ENCODE results near the gene MSX2. TPM values are rescaled to one million over a fixed set of nuclear protein-coding genes. Genes with fewer than 3 reads are reported as not detected.

MSX2 gene
- 2.0 and 3.5 TPM in 2 replicates for total RNA-seq (2014; rRNA removed; shearing (Covaris generic))
- 2.8 and 4.3 TPM in 2 replicates for polyA plus RNA-seq (2015; cell fraction: cytosol; rRNA removed)
- 1.3 and 1.7 TPM in 2 replicates for polyA plus RNA-seq (2015; cell fraction: nucleus; rRNA removed)

DNA sequence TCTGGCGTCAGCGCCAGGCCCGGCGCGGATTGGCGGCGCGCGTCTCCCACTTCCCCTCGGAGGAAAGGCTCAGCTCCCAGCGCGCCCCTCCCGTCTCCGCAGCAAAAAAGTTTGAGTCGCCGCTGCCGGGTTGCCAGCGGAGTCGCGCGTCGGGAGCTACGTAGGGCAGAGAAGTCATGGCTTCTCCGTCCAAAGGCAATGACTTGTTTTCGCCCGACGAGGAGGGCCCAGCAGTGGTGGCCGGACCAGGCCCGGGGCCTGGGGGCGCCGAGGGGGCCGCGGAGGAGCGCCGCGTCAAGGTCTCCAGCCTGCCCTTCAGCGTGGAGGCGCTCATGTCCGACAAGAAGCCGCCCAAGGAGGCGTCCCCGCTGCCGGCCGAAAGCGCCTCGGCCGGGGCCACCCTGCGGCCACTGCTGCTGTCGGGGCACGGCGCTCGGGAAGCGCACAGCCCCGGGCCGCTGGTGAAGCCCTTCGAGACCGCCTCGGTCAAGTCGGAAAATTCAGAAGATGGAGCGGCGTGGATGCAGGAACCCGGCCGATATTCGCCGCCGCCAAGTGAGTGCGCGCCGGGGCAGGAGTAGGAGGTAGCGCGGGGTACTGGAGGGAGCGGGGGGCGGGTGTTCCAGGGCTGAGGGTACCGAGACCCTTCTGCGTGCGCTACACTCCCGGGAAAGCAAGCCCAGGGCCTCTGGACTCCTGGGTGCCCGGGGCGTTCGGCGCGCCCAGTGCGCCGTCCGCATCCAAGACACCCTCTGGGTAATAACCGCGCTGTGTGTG is at the start of gene MSX2:
MSX2 (plus strand) TSS at position 99 of the 777 bp plus-strand sequence; CDS start at position 177, 78 bp downstream.
- peak; percentile 85 for DNase-seq (ENCODE audit: low read depth, low spot score)
- in situ Hi-C loops (cut with HindIII; ENCODE audit: low pct_unique_long_range_greater_than_20kb, low sequenced_read_pairs), result no loop called here

GRCh38 chr5:174675110-174675509 is 49.3 kb upstream of the MSX2 start:
- no peak for DNase-seq (ENCODE audit: low read depth, low spot score)
- in situ Hi-C loops (cut with HindIII; ENCODE audit: low pct_unique_long_range_greater_than_20kb, low sequenced_read_pairs), result no loop called here

DNA sequence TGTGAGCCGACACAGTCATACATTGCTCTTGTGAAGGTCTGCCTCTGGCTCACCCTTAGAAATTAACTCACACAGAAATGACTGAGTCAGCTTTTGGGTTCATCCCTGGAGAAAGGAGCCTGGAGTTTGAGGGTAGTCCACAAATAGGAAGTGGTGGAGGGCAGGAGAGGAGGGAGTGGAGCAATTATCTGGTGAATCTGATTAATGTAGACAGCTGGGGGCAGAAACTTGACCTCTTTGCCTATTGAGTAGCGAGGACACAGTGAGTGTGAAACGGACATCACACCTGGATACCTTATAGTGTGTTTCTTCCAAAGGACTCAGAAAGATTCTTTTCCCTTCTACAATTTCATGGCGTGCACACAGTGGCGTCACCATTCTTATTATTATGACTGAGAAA is 48.5 kb upstream of the MSX2 start:
- in situ Hi-C loops (cut with HindIII; ENCODE audit: low pct_unique_long_range_greater_than_20kb, low sequenced_read_pairs), result no loop called here
- no peak for DNase-seq (ENCODE audit: low read depth, low spot score)

DNA sequence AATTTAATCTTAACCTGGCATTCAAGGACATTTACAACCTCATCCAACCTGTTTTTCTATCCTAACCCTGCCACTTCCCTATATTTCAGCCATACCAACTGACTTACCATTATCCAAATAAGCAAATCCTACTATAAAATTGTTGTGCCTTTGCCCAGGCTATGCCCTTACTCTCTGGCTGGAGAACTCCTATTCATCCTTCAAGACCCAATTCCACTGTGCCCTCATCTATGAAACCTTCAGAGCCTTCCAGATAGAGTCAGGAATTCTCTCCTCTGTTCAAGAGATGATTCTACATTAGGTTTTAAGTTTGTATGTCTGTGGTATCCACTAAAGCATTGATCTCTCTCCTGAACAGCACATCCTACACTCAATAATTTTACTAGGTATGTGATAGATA is 46.3 kb upstream of the MSX2 start:
- DNase-seq (ENCODE audit: low read depth, low spot score), result no peak
- in situ Hi-C loops (cut with HindIII; ENCODE audit: low pct_unique_long_range_greater_than_20kb, low sequenced_read_pairs), result no loop called here

DNA sequence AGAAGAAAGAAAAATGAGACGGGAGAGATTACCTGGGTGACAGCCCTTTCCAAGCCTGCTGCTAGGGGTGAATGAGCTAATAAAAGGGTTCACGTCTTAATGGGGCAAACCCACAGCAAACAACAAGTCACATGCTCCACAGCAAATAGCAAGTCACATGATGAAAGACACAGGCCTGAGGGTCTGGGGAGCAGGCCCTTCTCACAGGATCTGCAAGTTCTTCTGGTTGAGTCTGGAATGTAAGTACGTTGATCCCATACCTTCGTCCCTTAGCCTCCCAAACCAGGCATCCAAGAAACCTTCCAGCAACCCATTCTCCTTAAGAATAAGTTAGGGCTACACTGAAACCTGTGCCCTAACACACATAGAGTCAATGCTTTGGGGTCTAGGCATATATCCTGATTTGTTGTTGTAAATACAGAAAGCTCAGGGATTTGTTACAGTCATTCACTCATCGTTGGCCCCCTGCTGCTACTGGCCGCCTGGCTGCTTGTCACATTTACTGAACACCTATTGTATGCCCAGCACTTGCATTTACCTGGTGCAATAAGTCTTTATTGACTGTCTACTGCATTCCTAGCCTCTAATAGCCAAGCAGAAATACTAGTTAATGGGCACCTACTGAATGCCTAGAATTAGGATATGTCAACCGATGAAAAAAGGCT is 43.3 kb upstream of the MSX2 start:
- no peak for DNase-seq (ENCODE audit: low read depth, low spot score)
- in situ Hi-C loops (cut with HindIII; ENCODE audit: low pct_unique_long_range_greater_than_20kb, low sequenced_read_pairs), result no loop called here

GRCh38 chr5:174687503-174687902 is 36.9 kb upstream of the MSX2 start:
- DNase-seq (ENCODE audit: low read depth, low spot score), result no peak
- in situ Hi-C loops (cut with HindIII; ENCODE audit: low pct_unique_long_range_greater_than_20kb, low sequenced_read_pairs), result no loop called here

DNA sequence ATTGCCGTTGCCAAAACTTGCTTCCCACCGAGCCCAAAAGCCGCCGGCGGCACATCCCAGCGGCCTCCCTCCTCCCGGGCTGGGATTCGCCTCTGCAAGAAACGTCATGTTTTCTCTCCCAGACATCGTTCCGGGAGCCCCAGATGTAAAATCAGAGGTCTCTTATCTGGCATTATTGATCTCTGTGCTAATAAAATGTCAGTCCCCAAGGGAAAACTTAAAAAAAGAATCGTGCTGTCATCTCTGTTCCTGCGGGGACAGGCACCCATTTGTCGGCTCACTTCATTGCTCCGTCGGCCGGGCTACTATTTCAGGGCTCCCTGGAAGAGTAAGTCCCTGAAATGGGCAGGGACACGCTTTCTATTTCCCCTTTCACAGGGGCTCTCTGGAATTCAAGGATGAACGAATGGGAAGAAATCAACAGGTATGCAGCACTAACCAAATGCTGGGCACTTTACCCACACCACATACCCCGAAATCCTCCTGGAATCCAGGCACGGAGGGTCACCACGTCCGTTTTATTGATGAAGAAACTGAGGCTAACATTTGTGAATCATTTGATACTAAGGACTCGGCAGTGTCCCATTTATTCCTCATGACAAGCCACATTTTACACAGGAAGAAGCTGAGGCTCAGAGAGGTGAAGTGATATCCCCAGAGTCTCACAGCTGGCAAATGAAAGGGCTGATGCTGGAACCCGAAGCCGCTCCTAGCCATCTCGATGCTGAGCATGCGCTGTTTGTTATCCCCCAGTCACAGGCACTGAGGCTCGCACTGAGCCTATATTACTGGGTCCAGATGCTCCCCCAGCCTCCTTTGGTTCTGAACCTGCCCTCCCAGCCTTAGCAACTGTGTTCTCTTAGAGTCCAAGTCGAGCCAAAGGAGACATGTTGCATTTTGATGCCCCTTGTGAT is 35.7 kb upstream of the MSX2 start:
- in situ Hi-C loops (cut with HindIII; ENCODE audit: low pct_unique_long_range_greater_than_20kb, low sequenced_read_pairs), result no loop called here
- DNase-seq (ENCODE audit: low read depth, low spot score), result no peak

DNA sequence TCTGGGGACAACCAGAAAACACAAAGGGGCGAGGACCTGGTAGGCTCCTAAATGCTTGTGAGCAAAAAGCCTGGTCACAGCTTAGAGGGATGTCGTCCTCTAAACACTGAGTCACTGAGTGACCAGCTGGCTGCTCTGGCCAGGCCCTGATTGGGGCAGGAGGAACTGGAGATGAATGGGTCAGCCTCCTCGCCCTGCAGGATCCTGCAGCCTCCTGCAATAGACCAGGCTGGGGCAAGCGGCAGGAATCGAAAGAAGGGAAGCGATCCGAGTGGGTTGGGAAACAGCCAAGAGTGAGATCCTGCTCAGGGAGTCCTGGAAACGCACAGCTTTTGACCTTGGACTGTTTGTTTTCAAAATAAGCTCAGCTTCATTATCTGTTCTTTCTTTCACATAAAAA is 34.1 kb upstream of the MSX2 start:
- no peak for DNase-seq (ENCODE audit: low read depth, low spot score)
- in situ Hi-C loops (cut with HindIII; ENCODE audit: low pct_unique_long_range_greater_than_20kb, low sequenced_read_pairs), result no loop called here

- no peak for DNase-seq (ENCODE audit: low read depth, low spot score)
- in situ Hi-C loops (cut with HindIII; ENCODE audit: low pct_unique_long_range_greater_than_20kb, low sequenced_read_pairs), result no loop called here
These were observed 32.0 kb upstream of the MSX2 start for GRCh38 chr5:174692381-174692780.

DNA sequence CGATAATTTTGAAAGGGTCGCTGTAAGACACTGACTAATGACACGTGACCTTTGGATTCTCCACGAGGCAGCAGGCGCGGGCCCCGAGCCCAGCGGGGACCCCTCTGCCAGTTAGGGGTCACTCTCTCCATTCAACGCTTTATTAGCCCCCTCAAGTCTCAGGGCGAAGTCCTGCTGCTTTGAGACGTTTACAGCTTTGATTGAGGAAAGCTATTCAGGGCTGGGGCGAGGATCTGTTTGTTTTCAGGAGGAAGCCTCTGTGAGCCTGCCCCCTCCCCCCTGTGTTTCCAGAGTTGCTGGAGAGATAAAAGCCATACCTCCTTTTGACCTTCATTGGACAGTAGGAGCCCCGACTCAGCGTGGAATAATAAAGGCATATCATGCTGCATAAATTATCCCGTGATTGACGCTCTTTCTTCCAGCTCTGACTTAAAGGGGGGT is 31.4 kb upstream of the MSX2 start:
- in situ Hi-C loops (cut with HindIII; ENCODE audit: low pct_unique_long_range_greater_than_20kb, low sequenced_read_pairs), result no loop called here
- no peak for DNase-seq (ENCODE audit: low read depth, low spot score)

DNA sequence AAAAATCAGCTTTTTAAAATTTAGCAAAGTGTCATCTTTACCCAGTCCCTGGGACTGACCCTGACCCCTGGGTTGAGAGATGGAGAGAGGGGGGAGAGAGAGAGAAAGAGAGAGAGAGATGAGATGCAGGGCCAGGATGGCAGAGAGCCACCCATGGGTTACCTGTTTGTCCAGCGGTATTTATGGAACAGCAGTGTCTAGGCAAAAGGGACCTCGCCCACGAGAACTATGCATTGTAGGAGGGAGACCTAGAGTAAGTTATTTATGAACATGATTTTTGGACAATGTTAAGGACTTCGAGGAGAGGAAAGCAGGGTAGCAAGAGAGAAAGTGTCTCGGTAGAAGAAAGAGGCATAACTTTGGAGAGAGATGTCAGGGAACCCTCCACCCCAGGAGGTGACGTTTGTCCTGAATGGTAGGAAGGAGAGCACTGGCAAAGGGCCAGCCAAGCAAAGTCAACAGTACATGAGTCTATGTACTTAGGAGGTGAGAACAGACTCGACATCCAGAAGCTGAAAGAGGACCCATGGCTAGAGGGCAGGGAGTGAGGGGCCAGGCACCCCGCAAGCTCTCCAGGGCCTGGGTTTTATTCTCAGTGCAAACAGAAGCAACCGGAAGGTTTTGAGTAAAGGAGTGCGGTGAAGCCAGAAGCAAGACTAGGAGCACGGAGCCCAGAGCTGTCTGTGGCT is 30.5 kb upstream of the MSX2 start:
- in situ Hi-C loops (cut with HindIII; ENCODE audit: low pct_unique_long_range_greater_than_20kb, low sequenced_read_pairs), result no loop called here
- DNase-seq (ENCODE audit: low read depth, low spot score), result no peak

DNA sequence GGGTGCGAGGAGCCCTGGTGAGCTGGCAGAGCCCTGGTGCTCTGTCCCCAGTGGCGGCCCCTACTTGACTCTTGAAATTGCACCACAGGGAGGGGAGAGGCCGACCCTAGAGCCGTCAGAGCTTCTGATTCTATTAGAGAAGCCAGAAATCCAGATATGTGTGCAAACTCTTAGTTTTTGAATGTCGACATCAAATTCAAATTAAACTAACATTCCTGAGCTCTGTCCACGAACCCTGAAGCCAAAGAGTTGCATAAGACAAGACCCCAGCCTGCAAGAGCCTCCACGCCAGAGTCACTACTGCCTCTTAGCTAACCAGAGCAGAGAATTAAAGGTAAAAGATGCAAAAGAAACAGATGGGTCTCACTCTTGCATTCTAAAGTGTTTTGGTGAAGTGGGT is 29.8 kb upstream of the MSX2 start:
- no peak for DNase-seq (ENCODE audit: low read depth, low spot score)
- in situ Hi-C loops (cut with HindIII; ENCODE audit: low pct_unique_long_range_greater_than_20kb, low sequenced_read_pairs), result no loop called here

DNA sequence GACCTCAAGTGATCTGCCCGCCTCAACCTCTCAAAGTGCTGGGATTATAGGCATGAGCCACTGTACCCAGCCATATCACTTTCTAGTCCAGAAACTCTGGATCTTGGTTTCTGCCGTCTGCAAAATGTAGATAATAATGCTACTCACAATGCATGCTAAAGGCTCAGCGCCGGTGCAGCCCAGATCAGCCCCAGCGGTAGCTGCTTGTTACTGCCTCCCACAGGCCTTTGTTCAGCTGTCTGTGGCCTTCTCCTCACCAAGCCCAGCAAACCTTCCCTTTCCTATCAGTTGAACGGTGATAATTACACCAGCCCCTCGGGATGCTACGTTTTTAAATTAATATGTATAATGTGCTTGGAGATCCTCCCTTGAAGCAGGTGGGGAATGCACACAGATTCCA is 26.2 kb upstream of the MSX2 start:
- in situ Hi-C loops (cut with HindIII; ENCODE audit: low pct_unique_long_range_greater_than_20kb, low sequenced_read_pairs), result no loop called here
- DNase-seq (ENCODE audit: low read depth, low spot score), result peak; percentile 20

GRCh38 chr5:174699131-174699530 is 25.3 kb upstream of the MSX2 start:
- DNase-seq (ENCODE audit: low read depth, low spot score), result no peak
- in situ Hi-C loops (cut with HindIII; ENCODE audit: low pct_unique_long_range_greater_than_20kb, low sequenced_read_pairs), result no loop called here

- in situ Hi-C loops (cut with HindIII; ENCODE audit: low pct_unique_long_range_greater_than_20kb, low sequenced_read_pairs), result no loop called here
- DNase-seq (ENCODE audit: low read depth, low spot score), result no peak
These were observed 17.3 kb upstream of the MSX2 start for GRCh38 chr5:174706997-174707572.

GRCh38 chr5:174707671-174708070 is 16.7 kb upstream of the MSX2 start:
- in situ Hi-C loops (cut with HindIII; ENCODE audit: low pct_unique_long_range_greater_than_20kb, low sequenced_read_pairs), result no loop called here
- no peak for DNase-seq (ENCODE audit: low read depth, low spot score)

Measured in SK-MEL-5 (cell line).